GM12891 (cell line): Measurements from ENCODE around the gene MAPKBP1.

ENCODE experiments used
- POLR2A ChIP-seq: IDR thresholded peaks from 2 replicates; pipeline ENCODE4 v1.6.1; 2011; ENCODE audit warnings: low read depth, low read length, control low read depth
- POLR2AphosphoS5 ChIP-seq: IDR thresholded peaks from 2 replicates; pipeline ENCODE4 v1.6.1; 2011; ENCODE audit warnings: low read depth, low read length, control low read depth

- TF ChIP-seq POLR2AphosphoS5 = no peak
- no peak for TF ChIP-seq POLR2A
These were observed 4.2 kb downstream of the MAPKBP1 start for GRCh38 chr15:41778521-41778920.
